Measurements from ENCODE around the gene CDH26.

The CDH26 gene

GRCh38 chr20:60063739-60064380 lies 105.6 kb downstream of the CDH26 start:
- no peak for DNase-seq

Measured in fibroblast of skin of abdomen (primary cell).